Activated CD4-positive, alpha-beta T cell treated with anti-CD3 and anti-CD28 coated beads, Interleukin-2, amount 50 U/mL, for 16 hours (primary cell): ENCODE results near the gene RERE.

Experiments
- DNase-seq: peaks from one replicate; pipeline ENCODE4 v3.0.0-alpha.2; 2020

RERE gene

DNA sequence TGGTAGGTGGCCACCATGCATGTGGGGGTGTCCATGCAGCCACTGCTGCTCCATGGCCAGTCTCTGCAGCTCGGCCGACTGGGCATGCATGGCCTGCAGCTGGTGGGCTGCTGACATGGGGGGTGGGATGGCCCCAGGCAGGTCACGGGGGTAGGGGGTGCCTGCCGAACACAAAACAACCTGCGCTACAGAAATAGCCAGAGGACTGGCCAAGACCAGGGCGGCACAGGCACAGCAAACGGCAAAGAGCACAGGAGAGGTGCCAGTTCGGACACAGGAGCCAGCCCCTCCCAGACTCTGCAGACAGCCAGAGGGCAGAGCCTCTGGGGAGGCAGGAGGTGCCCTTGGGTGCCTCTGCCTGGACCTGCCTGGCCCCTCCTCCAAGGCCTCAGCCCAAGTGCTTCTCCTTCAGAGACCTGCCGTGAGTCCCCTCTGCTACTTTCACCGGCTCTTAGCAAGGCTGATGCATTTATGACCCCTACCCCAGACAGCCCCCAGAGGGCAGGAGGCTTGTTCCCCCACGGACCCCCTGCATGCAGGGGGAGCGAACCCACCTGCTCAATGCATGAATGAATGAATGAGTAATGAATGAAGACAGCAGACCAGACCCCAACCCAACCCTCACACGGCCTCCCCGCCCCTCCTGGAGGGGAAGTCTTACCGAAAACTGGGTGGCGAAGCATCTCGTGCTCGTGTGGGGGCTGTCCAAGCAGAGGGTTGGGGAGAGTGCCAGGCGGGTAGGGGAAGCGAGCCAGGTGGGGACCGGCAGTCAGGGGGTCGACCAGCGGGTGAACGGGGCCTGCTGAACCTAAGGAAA is 461.8 kb downstream of the RERE start:
- no peak for DNase-seq

GRCh38 chr1:8354038-8354437 is 463.4 kb downstream of the RERE start:
- no peak for DNase-seq

DNA sequence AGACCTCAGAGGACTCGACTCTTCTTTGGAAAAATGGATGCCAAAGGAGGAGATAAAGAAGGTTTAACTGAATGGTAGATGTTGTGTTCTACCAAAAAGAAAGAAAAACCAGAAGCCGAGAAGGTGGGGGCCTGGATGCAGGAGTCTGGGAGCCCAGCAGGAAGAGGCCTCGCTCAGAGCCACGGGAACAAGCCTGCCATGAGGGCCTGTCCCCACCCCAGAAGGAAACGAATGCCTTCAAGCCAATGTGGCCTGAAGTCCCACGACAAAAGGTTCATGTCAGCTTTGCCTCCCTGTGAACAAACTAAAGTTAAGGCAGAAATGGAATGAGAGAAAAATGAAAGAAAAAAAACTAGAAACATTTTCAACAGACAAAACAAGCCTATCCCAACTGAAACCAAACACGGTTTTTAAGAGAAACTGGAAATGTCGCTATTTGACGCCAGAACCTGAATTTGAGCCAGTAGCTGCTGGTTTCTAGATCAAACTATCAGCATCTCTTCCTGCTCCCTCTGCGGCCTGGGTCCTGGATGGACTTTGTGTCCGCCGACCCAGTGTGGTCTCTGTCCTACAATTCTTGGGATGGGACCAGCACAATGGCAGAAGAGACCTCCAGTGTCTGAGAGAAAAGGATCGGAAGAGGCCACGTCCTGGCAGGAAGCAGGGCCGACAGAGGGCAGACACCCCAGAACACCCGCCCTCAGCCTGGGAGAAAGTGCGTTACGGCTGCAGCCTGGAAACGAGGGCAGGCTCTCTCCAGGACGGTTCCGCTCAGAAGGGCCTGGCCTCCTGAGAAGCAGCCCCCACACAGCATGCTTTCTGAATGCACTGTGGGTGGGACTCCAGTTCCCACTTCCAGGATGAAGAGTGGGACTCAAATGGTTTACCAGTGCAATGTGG is 464.3 kb downstream of the RERE start:
- DNase-seq, result no peak

- DNase-seq, result no peak
These were observed 465.0 kb downstream of the RERE start for GRCh38 chr1:8352471-8352845.

GRCh38 chr1:8351693-8352470 is 465.6 kb downstream of the RERE start:
- DNase-seq, result no peak

DNA sequence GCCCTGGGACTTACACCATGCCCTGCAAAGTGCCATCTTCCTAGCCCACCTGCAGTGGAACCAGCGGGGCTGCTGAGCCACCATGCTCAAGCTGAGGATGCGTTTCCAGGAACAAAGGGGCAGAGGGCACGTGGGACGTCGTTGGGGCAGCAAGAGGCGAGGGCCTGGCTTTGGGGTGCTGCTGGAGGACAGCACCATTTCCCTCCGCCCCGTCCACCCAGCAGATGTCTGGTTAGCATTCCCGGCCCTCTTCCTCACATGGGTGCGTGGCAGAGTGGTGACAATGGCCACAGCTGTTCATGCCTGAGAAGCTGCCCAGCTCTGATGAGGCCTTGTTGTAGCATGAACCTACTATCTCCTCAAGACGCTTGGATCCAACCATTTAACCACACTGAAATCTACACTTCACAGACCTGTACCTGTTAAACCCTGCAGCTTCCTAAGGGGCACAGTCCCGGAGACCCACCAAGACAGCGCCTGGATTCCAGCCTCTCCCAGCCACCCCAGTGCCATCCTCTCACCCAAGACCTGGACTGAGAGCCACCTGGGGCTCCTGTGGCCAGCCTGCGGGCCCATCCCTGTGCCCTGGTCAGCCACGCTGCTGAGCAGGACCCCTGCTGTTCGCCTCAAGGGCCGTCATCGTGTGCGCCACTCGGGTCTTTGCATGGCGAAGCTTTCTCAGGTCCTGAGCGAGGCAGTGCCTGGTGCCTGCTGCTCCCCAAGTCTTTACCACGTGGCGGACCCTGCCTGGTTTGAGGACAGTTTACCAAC is 466.3 kb downstream of the RERE start:
- DNase-seq, result no peak

GRCh38 chr1:8349961-8350360 is 467.5 kb downstream of the RERE start:
- no peak for DNase-seq

DNA sequence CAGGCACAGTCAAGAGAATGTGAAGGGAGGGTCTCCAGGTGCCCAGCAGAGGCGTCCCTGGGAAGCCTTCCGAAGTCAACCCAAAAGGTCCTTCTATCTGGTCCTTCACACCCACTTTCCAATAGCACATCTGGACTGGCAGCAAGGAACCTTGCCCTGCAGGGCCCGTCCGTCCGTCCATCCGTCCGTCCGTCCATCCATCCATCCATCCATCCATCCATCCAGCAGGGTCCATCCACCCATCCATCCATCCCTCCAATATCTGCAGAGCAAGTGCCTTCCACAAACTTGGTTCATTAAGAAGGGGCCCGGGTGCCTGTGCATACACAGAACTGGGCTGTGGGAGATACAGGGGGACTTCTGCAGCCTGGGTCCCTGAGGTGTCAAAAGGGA is 468.0 kb downstream of the RERE start:
- DNase-seq, result no peak

DNA sequence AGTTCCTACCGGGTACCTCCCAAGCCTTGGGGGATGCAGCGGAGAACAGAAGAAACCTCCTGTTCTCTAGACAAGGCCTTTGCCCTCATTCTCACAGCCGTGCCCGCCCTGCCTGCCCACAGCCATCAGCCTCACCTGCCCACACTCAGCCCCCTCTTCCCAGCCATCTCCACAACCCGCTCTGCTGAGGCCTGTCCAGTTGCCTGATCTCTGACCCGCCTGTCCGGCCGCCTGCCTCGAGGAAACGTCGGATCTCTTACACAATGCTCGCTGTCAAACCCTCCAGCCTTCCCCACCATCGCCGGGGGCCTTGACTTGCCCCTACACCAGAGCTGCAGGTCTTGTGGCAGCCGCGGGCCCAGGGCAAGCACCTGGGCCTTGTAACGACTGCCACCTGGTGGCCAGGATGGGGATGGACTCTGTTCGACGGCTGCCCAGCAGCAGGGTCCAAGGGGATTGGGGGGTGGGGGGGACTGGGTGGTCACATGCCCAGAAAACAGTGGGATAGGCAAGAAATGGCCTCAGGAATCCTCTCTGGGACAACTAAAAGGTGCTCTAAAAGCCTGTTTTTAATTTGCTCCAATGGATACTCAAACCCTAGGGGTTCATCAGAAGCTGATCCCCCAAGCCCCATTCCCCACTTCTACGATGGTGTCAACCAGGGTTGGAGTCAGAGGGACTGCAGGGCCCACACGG is 468.5 kb downstream of the RERE start:
- peak; percentile 59 for DNase-seq

- no peak for DNase-seq
These were observed 469.2 kb downstream of the RERE start for GRCh38 chr1:8348047-8348776.

DNA sequence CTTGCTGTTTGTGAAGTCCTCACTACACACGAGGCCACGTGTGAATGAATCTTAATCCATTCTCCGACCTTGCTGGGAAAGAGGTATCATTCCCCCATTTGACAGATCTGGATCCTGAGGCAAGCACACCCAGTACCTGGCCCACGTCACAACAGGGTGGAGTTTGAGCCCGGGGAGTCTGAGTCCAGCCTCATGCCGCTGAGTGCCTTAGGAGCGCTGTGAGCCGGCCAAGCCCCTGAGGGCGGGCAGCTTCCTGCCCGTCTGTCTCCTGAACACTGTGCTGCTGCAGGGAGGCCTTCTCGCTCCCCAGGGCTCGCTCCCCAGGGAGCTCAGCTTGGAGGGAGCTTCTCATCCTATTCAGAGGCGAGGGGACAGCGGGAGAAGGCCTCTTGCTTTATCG is 469.8 kb downstream of the RERE start:
- DNase-seq, result no peak

DNA sequence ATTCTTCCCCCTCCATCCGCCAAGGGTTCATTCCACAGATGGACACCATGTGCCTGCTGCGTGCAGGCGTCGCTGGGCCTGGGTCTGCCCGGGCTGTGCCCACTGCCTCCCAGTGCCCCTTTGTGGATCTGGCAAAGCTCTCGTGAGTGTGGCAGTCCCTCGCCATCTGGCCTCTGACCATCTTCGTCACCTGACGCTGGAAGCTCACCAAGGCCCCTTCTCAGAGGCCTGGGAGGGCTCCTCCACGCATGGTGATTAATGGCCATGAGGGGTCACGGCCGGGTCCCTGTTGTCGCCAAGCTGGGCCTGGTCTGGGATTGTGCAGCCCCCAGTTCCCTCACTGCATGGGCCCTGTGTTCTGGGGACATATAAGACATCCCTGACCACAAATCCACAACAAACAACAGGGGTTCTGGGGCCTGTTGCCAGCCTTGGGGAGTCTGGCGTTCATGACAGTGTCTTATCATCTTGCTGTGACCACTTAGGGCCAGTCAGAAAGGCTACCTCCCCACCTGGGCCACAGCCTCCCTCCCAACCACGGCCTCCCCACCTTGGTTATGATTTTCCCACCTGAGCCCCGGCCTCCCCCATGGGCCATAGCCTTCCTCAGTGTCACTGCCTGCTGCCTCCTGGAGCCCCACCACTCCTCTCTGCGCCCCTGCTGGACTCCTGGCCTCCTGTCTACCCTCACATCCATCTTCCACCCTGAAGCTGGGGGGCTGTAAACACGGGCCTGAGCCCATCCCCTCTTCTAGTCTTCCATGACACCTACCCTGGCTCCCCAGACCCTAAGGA is 471.6 kb downstream of the RERE start:
- DNase-seq, result no peak

GRCh38 chr1:8344893-8345507 is 472.4 kb downstream of the RERE start:
- no peak for DNase-seq

DNA sequence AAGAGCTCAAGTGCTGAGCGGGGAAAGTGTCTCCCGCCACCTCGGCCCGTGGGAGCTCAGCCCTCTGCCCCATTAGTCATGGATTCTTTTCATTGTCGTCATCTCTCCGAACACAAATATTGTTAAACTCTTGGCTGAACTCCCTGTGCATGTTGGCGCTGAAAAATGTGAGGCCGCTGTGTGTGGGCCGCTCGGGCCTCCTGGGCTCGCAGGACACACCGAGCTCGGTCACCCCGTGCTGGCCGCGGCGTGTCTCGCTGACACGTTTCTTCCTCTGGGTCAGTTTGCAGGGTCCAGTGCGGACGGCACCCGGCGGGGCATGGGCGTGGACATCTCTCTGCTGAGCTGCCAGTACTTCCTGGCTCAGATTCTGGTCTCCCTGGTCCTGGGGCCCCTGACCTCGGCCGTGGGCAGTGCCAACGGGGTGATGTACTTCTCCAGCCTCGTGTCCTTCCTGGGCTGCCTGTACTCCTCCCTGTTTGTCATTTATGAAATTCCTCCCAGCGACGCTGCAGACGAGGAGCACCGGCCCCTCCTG is 473.9 kb downstream of the RERE start:
- no peak for DNase-seq

GRCh38 chr1:8343044-8343443 is 474.4 kb downstream of the RERE start:
- DNase-seq, result no peak

- no peak for DNase-seq
These were observed 475.1 kb downstream of the RERE start for GRCh38 chr1:8342325-8342724.

DNA sequence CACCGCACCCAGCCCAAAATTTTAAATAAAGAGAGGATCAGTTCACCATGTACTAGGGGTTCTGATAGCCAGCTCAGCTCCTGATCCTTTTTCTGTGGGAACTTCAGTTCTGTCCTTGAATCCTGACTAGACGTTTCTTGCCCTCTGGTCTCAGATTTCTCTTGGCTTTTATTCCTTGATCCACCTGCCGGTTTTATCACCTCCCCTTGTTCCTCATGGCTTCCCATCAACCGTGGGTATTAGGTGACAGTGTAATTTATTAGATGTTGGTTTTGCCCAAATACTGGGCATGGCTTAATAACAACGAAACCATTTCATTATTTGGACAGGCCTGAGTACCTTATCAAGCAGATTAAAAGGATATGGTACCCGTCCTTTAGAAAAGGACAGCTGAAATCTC is 477.0 kb downstream of the RERE start:
- no peak for DNase-seq

GRCh38 chr1:8339203-8339600 is 478.2 kb downstream of the RERE start:
- no peak for DNase-seq

- no peak for DNase-seq
These were observed 478.8 kb downstream of the RERE start for GRCh38 chr1:8338526-8339202.
